ENCODE results near the gene FOXB1. TPM values are rescaled to one million over a fixed set of nuclear protein-coding genes. Genes with fewer than 3 reads are reported as not detected.

Gene FOXB1
- total RNA-seq, 1 donor from 2014 or later, result not detected

DNA sequence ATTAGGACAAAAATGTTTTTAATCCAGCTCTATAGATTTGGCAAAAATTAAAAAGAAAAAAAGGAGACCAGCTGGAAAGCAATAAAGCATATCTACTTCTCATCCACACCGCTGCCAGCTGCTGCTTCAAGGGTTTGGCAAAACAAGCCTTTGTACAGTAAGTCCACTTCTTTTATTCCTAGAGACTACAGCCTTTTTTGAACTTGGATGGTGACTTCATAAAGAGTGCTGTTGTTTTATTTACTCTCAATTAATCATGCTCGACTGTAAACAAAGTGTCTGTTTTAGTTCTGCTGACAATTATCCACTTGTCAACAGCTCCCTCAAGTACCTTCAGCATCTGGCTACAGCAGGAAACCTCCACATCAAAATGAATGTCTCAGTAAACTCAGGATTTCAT, 12.3 kb upstream of the FOXB1 start:
- Mint-ChIP-seq H3K27me3 (peaks cover 55% of the 10 kb centered on the region), H3K36me3 (ENCODE audit: low read depth) (no peaks in the 10 kb centered on the region)
- intact Hi-C loops (cut with micrococcal nuclease), result no loop called here

DNA sequence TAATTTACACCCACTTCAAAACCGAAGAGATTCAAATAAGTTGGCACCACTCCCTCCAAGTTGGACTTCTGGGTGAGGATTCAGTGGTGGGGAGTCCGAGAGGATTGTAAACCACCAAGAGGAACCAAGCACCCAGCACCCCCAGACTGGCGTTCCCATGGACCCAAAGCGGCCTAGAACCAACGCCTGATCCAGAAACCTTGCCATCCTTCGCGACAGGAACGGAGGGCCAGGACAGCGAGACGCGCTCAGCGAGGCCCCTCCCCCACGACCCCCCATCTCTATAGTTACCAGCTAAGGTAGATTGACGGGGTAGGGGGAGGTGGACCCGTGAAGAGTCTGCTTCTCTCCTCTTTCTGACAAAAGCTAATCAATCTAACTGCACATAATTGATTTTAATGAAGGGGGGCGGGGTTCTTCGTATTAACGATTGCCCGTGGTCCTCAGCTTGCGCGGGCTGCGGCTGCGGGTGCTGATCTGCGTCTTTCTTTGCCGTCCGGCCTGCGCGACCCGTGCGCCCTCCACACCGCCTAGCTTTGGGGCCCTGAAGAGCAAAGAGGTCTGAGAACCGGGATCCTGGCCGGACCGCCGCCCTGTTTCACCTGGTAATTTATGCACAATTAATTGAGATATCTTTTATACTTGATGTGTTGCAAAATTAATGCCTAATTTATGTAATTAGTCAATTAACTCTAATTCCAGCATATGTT, 10.9 kb upstream of the FOXB1 start:
- intact Hi-C loops (cut with micrococcal nuclease), result no loop called here
- TF ChIP-seq, protein P1, sequence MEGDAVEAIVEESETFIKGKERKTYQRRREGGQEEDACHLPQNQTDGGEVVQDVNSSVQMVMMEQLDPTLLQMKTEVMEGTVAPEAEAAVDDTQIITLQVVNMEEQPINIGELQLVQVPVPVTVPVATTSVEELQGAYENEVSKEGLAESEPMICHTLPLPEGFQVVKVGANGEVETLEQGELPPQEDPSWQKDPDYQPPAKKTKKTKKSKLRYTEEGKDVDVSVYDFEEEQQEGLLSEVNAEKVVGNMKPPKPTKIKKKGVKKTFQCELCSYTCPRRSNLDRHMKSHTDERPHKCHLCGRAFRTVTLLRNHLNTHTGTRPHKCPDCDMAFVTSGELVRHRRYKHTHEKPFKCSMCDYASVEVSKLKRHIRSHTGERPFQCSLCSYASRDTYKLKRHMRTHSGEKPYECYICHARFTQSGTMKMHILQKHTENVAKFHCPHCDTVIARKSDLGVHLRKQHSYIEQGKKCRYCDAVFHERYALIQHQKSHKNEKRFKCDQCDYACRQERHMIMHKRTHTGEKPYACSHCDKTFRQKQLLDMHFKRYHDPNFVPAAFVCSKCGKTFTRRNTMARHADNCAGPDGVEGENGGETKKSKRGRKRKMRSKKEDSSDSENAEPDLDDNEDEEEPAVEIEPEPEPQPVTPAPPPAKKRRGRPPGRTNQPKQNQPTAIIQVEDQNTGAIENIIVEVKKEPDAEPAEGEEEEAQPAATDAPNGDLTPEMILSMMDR (IDR thresholded peaks at IDR 0.05), result no peak
- H3K4me3 Mint-ChIP-seq, result no peak overlapping the region
- no peaks in the 10 kb centered on the region for H3K9me3 Mint-ChIP-seq
- H3K27me3 Mint-ChIP-seq, result peaks cover 62% of the 10 kb centered on the region
- H3K4me1 Mint-ChIP-seq, result peaks cover 10% of the 10 kb centered on the region
- CTCF ChIA-PET, result no interaction called here
- no peaks in the 10 kb centered on the region for H3K36me3 Mint-ChIP-seq (ENCODE audit: low read depth)
- DNase-seq (no peak), ATAC-seq (ENCODE audit: low read depth) (no peak)
- H3K27ac Mint-ChIP-seq, result no peak overlapping the region
- POLR2A ChIA-PET, result no interaction called here

More for the DNA sequence above, 12.3 kb upstream of the FOXB1 start:
- peaks cover 5% of the 10 kb centered on the region for H3K4me1 Mint-ChIP-seq
- DNase-seq (no peak), ATAC-seq (ENCODE audit: low read depth) (no peak)
- H3K4me3 Mint-ChIP-seq, result no peak overlapping the region
- ChIA-PET POLR2A (no interaction called here), CTCF (no interaction called here)
- H3K9me3 Mint-ChIP-seq, result no peaks in the 10 kb centered on the region
- TF ChIP-seq, protein P1 (IDR thresholded peaks at IDR 0.05), result no peak
- no peak overlapping the region for H3K27ac Mint-ChIP-seq

DNA sequence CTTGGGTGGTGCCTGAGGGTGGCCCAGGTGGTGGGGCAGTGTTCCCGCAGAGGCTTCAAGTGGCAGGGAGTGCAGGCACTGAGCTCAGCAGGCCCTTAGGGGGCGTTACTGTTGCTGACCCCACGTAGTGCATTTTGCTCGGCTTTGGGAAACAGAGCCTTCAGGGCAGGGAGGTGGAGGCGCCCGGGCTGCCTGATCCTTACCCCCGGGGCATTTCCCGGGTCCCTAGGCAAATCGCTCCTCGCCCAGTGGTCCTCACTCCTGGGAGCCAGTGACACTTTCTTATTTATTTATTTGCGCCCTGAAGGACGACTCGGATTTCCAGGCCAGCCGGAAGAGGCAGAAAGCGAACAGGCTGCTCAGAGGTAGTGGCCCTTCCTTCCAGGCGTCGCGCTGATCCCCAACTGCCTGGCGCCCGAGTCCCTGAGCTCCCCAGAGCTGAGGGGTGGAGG, 10.1 kb upstream of the FOXB1 start:
- Mint-ChIP-seq H3K27me3 (peaks cover 70% of the 10 kb centered on the region), H3K4me1 (peaks cover 10% of the 10 kb centered on the region), H3K27ac (no peak overlapping the region), H3K36me3 (ENCODE audit: low read depth) (no peaks in the 10 kb centered on the region), H3K4me3 (no peak overlapping the region), H3K9me3 (no peaks in the 10 kb centered on the region)
- ChIA-PET CTCF (no interaction called here), POLR2A (interaction anchor here (0.6 kb wide), 1 partner anchor 13 kb away, joined by 4 read pairs; no protein-coding TSS in a partner anchor)
- intact Hi-C loops (cut with micrococcal nuclease), result no loop called here
- DNase-seq (no peak), ATAC-seq (ENCODE audit: low read depth) (no peak)
- TF ChIP-seq, protein P1 (IDR thresholded peaks at IDR 0.05), result no peak

DNA sequence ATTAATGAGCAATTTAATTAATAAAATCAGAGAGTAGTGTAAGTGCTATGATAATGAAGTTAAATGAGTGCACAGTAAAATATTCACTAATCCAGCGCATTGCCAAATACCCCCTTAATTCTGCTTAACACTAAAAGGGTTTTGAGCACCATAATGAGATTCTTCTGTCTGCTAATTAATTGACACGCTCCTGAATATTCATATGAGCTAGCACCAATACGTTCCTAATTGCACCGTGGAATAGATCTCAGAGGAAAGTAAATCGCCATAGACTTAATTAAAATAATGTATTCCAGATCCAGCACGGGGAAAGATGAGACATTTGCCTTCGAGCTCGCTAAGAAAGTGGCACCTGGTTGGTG, 9.6 kb upstream of the FOXB1 start:
- TF ChIP-seq, protein P1 (IDR thresholded peaks at IDR 0.05), result no peak
- no peaks in the 10 kb centered on the region for H3K36me3 Mint-ChIP-seq (ENCODE audit: low read depth)
- peaks cover 75% of the 10 kb centered on the region for H3K27me3 Mint-ChIP-seq
- CTCF ChIA-PET, result no interaction called here
- ATAC-seq (ENCODE audit: low read depth) (no peak), DNase-seq (no peak)
- peaks cover 10% of the 10 kb centered on the region for H3K4me1 Mint-ChIP-seq
- POLR2A ChIA-PET, result interaction anchor here (0.6 kb wide), 1 partner anchor 12 kb away, joined by 4 read pairs; no protein-coding TSS in a partner anchor
- H3K27ac Mint-ChIP-seq, result no peak overlapping the region
- no peak overlapping the region for H3K4me3 Mint-ChIP-seq
- intact Hi-C loops (cut with micrococcal nuclease), result no loop called here
- no peaks in the 10 kb centered on the region for H3K9me3 Mint-ChIP-seq

DNA sequence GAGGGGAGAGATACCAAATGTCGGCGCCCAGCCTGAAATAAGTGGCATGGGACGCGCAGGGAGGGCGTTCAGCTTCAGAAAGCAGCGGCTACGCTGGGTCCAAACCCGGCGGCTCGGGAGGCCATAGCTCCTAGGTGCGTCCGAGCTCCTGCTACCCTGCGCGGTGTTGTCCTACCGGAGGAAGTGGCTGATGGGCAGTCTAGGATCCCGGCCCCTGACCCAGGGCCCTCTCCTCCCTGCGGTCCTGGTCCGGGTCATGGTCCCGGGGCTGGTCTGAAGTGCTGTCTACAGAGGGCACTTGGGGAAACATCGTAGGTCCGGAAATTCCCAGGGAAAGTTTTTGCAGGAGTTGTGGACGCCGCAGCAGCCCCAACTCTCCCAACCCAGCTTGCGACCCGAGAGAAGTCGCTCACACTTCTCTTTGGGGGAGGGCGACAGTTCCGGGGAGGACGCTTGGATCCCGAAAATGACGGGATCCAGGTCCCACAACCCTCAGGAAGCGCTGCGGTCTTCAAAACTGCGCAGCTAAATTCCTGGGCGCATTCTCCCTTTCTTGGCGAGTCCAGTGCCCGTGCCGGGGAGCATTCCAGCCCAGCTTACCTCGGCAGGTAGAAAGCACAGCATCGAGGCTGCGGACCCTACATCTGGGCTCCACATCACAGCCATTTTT, 9.1 kb upstream of the FOXB1 start:
- Mint-ChIP-seq H3K36me3 (ENCODE audit: low read depth) (no peaks in the 10 kb centered on the region), H3K4me1 (peaks cover 10% of the 10 kb centered on the region), H3K4me3 (no peak overlapping the region), H3K9me3 (no peaks in the 10 kb centered on the region), H3K27me3 (peaks cover 78% of the 10 kb centered on the region), H3K27ac (no peak overlapping the region)
- ATAC-seq (ENCODE audit: low read depth) (no peak), DNase-seq (no peak)
- TF ChIP-seq, protein P1 (IDR thresholded peaks at IDR 0.05), result no peak
- POLR2A ChIA-PET, result interaction anchor here (0.6 kb wide), 1 partner anchor 12 kb away, joined by 4 read pairs; no protein-coding TSS in a partner anchor
- CTCF ChIA-PET, result no interaction called here
- intact Hi-C loops (cut with micrococcal nuclease), result no loop called here
